Transverse colon (tissue), 4 donors: ENCODE results near the gene LSM14A. TPM values are rescaled to one million over a fixed set of nuclear protein-coding genes. Genes with fewer than 3 reads are reported as not detected.
A peak's percentile ranks its signal among the peaks of the same experiment; 100 is the strongest.

ENCODE experiments used
- DNase-seq: peaks from one replicate; pipeline ENCODE4 v3.0.0-alpha.2; 2019
- H3K27ac ChIP-seq, 4 donors: fragments of 200-600 bp; sonication (generic); 2 replicates each; pipeline ENCODE4 v1.5.1; 2016 to 2018; ENCODE audit warnings: inconsistent platforms in 4 of 4
- H3K27me3 ChIP-seq: fragments of 200-600 bp; sonication (generic); 2 replicates; pipeline ENCODE4 v1.5.1; 2017; ENCODE audit warnings: inconsistent platforms
- H3K36me3 ChIP-seq, 4 donors: fragments of 200-600 bp; sonication (generic); 2 replicates each; pipeline ENCODE4 v1.5.1; 2017 to 2019; ENCODE audit warnings: inconsistent platforms in 4 of 4
- H3K4me1 ChIP-seq, 4 donors: fragments of 200-600 bp; sonication (generic); 2 replicates each; pipeline ENCODE4 v1.5.1; 2017 to 2020; ENCODE audit warnings: inconsistent platforms in 4 of 4
- H3K4me3 ChIP-seq, 4 donors: fragments of 200-600 bp; sonication (generic); 1 replicate in 1 of 4; 2 replicates in 3 of 4; pipeline versions ENCODE4 v1.5.1 to v1.6.1; 2017 to 2019; ENCODE audit warnings: inconsistent platforms in 4 of 4
- H3K9me3 ChIP-seq, 2 donors: fragments of 200-600 bp; sonication (generic); 2 replicates each; pipeline ENCODE4 v1.5.1; 2017 to 2019; ENCODE audit warnings: inconsistent platforms in 2 of 2
- CTCF ChIP-seq, 5 experiments: fragments of 200-600 bp in 3 of 5; fragments of 450-650 bp in 2 of 5; sonication (generic) in 3 of 5; IDR thresholded peaks; 1 replicate in 2 of 5; 2 replicates in 3 of 5; pipeline ENCODE4 v1.5.1; 2016 to 2017; ENCODE audit warnings: antibody characterized with exemption in 5 of 5, inconsistent platforms in 3 of 5, mild to moderate bottlenecking in 2 of 5, moderate library complexity in 1 of 5
- EP300 ChIP-seq: sonication (generic); formaldehyde crosslinking; IDR thresholded peaks from one replicate; pipeline ENCODE4 v1.6.1; 2017; ENCODE audit warnings: antibody characterized with exemption, low read depth
- POLR2A ChIP-seq: fragments of 450-650 bp; IDR thresholded peaks from one replicate; pipeline ENCODE4 v1.6.1; 2016; ENCODE audit warnings: antibody characterized with exemption, mild to moderate bottlenecking, moderate library complexity
- POLR2AphosphoS5 ChIP-seq, 3 donors: sonication (generic); formaldehyde crosslinking; IDR thresholded peaks; one replicate each; pipeline ENCODE4 v1.6.1; 2016; ENCODE audit warnings: antibody characterized with exemption in 3 of 3
- WGBS, 2 donors: methylation state at CpG; one replicate each; pipeline ENCODE4 v1.1.5; 2018; ENCODE audit warnings: low coverage in 1 of 2; 5-methylcytosine and 5-hydroxymethylcytosine counted together
- in situ Hi-C, 4 donors: fragments of 200-750 bp; cut with MboI; loops; one replicate each; pipeline versions ENCODE4 v1.15.0 to v1.15.1; 2017; ENCODE audit warnings: low sequenced_read_pairs in 3 of 4, low pct_ligation_motif_present in 1 of 4, low pct_unique_long_range_greater_than_20kb in 1 of 4
- intact Hi-C: fragments of 100-400 bp; cut with DNase I; formaldehyde crosslinking; loops from one replicate; pipeline ENCODE4 v1.15.1; 2023; ENCODE audit warnings: low total_unique reads
- total RNA-seq, 4 donors: library from RNA; depleted of rRNA; stranded (reverse); fragments of >200 nt; gene quantifications; one replicate each; pipeline ENCODE4 v1.1.0, GENCODE V29; 2016

Gene LSM14A
- total RNA-seq, 4 donors from 2014 or later: 88.4 to 211 (median 119) TPM

- Histone ChIP-seq H3K36me3 (no peaks in the 10 kb centered on the region), H3K9me3 (no peaks in the 10 kb centered on the region), H3K27me3 (no peaks in the 10 kb centered on the region), H3K4me3 (no peak overlapping the region), H3K27ac (no peak overlapping the region), H3K4me1 (peaks cover 17 to 43% (median 19%) of the 10 kb centered on the region in 4 donors)
- TF ChIP-seq POLR2AphosphoS5 (IDR thresholded peaks at IDR 0.05): no peak
- TF ChIP-seq CTCF (IDR thresholded peaks at IDR 0.05): no peak
- TF ChIP-seq POLR2A: no peak
- no peak for TF ChIP-seq EP300
- intact Hi-C loops: no loop called here
- no peak for DNase-seq
- in situ Hi-C loops: no loop called here
- 82 to 87% methylated on average over 4 of the region's 4 CpGs for WGBS, 2 donors
Observed at GRCh38 chr19:34273121-34273520, 100.8 kb downstream of the LSM14A start.

- WGBS, 2 donors: 75 to 85% methylated on average over 2 to 7 of the region's 7 CpGs
- Histone ChIP-seq H3K27me3 (no peaks in the 10 kb centered on the region), H3K27ac (peak overlapping the region in 2 of 4 donors; percentile 11 to 26), H3K4me3 (no peak overlapping the region), H3K9me3 (no peaks in the 10 kb centered on the region), H3K4me1 (peaks cover 16 to 38% (median 17%) of the 10 kb centered on the region in 4 donors), H3K36me3 (no peaks in the 10 kb centered on the region)
- in situ Hi-C loops (no loop called here), intact Hi-C loops (no loop called here)
- TF ChIP-seq CTCF (IDR thresholded peaks at IDR 0.05) (no peak), POLR2AphosphoS5 (IDR thresholded peaks at IDR 0.05) (no peak), POLR2A (no peak), EP300 (no peak)
- no peak for DNase-seq
Observed at GRCh38 chr19:34274284-34274826, 102.1 kb downstream of the LSM14A start.

GRCh38 chr19:34274827-34275625, 102.7 kb downstream of the LSM14A start:
- Histone ChIP-seq H3K27ac (peak overlapping the region in 2 of 4 donors; percentile 11 to 26), H3K27me3 (no peaks in the 10 kb centered on the region), H3K36me3 (no peaks in the 10 kb centered on the region), H3K4me1 (peaks cover 10 to 32% (median 11%) of the 10 kb centered on the region in 4 donors), H3K4me3 (no peak overlapping the region), H3K9me3 (no peaks in the 10 kb centered on the region)
- intact Hi-C loops (no loop called here), in situ Hi-C loops (no loop called here)
- WGBS, 2 donors: 58 to 70% methylated on average over 4 of the region's 4 CpGs
- no peak for DNase-seq
- TF ChIP-seq POLR2AphosphoS5 (IDR thresholded peaks at IDR 0.05) (no peak), CTCF (IDR thresholded peaks at IDR 0.05) (no peak), POLR2A (no peak), EP300 (no peak)

GRCh38 chr19:34275705-34276104, 103.4 kb downstream of the LSM14A start:
- Histone ChIP-seq H3K4me1 (peaks cover 3 to 25% (median 5%) of the 10 kb centered on the region in 4 donors), H3K27me3 (no peaks in the 10 kb centered on the region), H3K27ac (no peak overlapping the region), H3K9me3 (no peaks in the 10 kb centered on the region), H3K36me3 (no peaks in the 10 kb centered on the region), H3K4me3 (no peak overlapping the region)
- no peak for TF ChIP-seq POLR2A
- intact Hi-C loops (no loop called here), in situ Hi-C loops (no loop called here)
- WGBS, 2 donors: 100% methylated on average over 1 of the region's 1 CpG
- DNase-seq: no peak
